ENCODE measurements around the gene UNC45A.

- TF ChIP-seq EZH2 (IDR thresholded peaks at IDR 0.05; ENCODE audit: insufficient read depth, poor library complexity, severe bottlenecking) (no peak), EZH2phosphoT487 (IDR thresholded peaks at IDR 0.05; ENCODE audit: insufficient read depth, low read depth) (no peak)
Measured at GRCh38 chr15:90987561-90988141, 52.6 kb downstream of the UNC45A start.
